ENCODE results near the gene EPAS1. TPM values are rescaled to one million over a fixed set of nuclear protein-coding genes. Genes with fewer than 3 reads are reported as not detected.

The EPAS1 gene
- total and polyA plus RNA-seq, 2 of the 13 experiments (the other 11 are each of a cell fraction or from before 2014, with no cell fraction given): 47.1 to 182 TPM

- no TSS peak for BruUV-seq (replicated peaks)
- ChIA-PET POLR2A (interaction anchor here (1.3 kb wide), 1 partner anchor 19 kb away, joined by 3 read pairs; no protein-coding TSS in a partner anchor), CTCF (ENCODE audit: low intra/inter-chr PET ratio, low total read pairs) (interaction anchor here (2.0 kb wide), 1 partner anchor 72 kb away, joined by 5 read pairs; no protein-coding TSS in a partner anchor)
- 92% methylated on average over 5 of the region's 5 CpGs for WGBS (ENCODE audit: low lambda C conversion rate)
- no peak for FAIRE-seq
- Histone ChIP-seq H2AFZ (ENCODE audit: low read length) (no peak overlapping the region), H3K79me2 (ENCODE audit: insufficient read depth, low read length) (no peaks in the 10 kb centered on the region), H4K20me1 (ENCODE audit: insufficient read depth, low read length) (no peaks in the 10 kb centered on the region), H3K9me3 (ENCODE audit: low read length) (no peaks in the 10 kb centered on the region), H3K4me1 (ENCODE audit: insufficient read depth, low read length) (peaks cover 50% of the 10 kb centered on the region), H3K27ac (ENCODE audit: extremely low read length, insufficient read depth, low read length) (no peak overlapping the region), H3K36me3 (replicated peaks in 1 of 2; ENCODE audit: control insufficient read depth in 1 of 2, insufficient read depth in 2 of 2, low read length in 2 of 2) (peaks cover 17 to 24% of the 10 kb centered on the region in 2 experiments), H3K4me2 (ENCODE audit: low read depth, low read length) (no peak overlapping the region), H3K27me3 (ENCODE audit: control insufficient read depth in 1 of 2, insufficient read depth in 2 of 2, low read length in 2 of 2) (no peaks in the 10 kb centered on the region), H3K4me3 (replicated peaks in 1 of 3; ENCODE audit: insufficient read depth in 1 of 3, low read depth in 2 of 3, low read length in 3 of 3) (no peak overlapping the region), H3K9ac (ENCODE audit: insufficient read depth, low read depth, low read length) (no peak overlapping the region)
- intact Hi-C loops (cut with micrococcal nuclease; ENCODE audit: unreplicated experiment): no loop called here
- no peak for TF ChIP-seq ZSCAN30 (CRISPR knock-in tag; IDR thresholded peaks at IDR 0.05)
- no peak for TF ChIP-seq ZNF670 (CRISPR knock-in tag; IDR thresholded peaks at IDR 0.05; ENCODE audit: borderline replicate concordance)
- peak; percentile 70 for TF ChIP-seq ZNF605 (CRISPR knock-in tag; IDR thresholded peaks at IDR 0.05)
- no peak for TF ChIP-seq SNAPC2 (CRISPR knock-in tag; IDR thresholded peaks at IDR 0.05)
- TF ChIP-seq ZNF101 (CRISPR knock-in tag; IDR thresholded peaks at IDR 0.05; ENCODE audit: borderline replicate concordance, low read depth): no peak
- peak; percentile 62; the same call in 1 of the 2 replicates for TF ChIP-seq ZNF264 (CRISPR knock-in tag; IDR thresholded peaks at IDR 0.05)
- no peak for TF ChIP-seq ZNF629 (CRISPR knock-in tag; conservative IDR thresholded peaks at IDR 0.05)
- no peak for TF ChIP-seq ZNF713 (CRISPR knock-in tag; IDR thresholded peaks at IDR 0.05)
- TF ChIP-seq ETV6 (CRISPR knock-in tag; conservative IDR thresholded peaks at IDR 0.05): no peak
- no peak for TF ChIP-seq SMARCE1 (IDR thresholded peaks at IDR 0.05; ENCODE audit: borderline replicate concordance)
- TF ChIP-seq, protein P1, sequence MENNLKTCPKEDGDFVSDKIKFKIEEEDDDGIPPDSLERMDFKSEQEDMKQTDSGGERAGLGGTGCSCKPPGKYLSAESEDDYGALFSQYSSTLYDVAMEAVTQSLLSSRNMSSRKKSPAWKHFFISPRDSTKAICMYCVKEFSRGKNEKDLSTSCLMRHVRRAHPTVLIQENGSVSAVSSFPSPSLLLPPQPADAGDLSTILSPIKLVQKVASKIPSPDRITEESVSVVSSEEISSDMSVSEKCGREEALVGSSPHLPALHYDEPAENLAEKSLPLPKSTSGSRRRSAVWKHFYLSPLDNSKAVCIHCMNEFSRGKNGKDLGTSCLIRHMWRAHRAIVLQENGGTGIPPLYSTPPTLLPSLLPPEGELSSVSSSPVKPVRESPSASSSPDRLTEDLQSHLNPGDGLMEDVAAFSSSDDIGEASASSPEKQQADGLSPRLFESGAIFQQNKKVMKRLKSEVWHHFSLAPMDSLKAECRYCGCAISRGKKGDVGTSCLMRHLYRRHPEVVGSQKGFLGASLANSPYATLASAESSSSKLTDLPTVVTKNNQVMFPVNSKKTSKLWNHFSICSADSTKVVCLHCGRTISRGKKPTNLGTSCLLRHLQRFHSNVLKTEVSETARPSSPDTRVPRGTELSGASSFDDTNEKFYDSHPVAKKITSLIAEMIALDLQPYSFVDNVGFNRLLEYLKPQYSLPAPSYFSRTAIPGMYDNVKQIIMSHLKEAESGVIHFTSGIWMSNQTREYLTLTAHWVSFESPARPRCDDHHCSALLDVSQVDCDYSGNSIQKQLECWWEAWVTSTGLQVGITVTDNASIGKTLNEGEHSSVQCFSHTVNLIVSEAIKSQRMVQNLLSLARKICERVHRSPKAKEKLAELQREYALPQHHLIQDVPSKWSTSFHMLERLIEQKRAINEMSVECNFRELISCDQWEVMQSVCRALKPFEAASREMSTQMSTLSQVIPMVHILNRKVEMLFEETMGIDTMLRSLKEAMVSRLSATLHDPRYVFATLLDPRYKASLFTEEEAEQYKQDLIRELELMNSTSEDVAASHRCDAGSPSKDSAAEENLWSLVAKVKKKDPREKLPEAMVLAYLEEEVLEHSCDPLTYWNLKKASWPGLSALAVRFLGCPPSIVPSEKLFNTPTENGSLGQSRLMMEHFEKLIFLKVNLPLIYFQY (CRISPR knock-in tag; IDR thresholded peaks at IDR 0.05; ENCODE audit: borderline replicate concordance): no peak
- TF ChIP-seq TEAD3 (CRISPR knock-in tag; optimal IDR thresholded peaks at IDR 0.05; ENCODE audit: borderline replicate concordance): no peak
- TF ChIP-seq ZNF263 (CRISPR knock-in tag; IDR thresholded peaks at IDR 0.05): no peak
- no peak for TF ChIP-seq CCDC6 (CRISPR knock-in tag; IDR thresholded peaks at IDR 0.05)
- TF ChIP-seq ZC3H13 (CRISPR knock-in tag; IDR thresholded peaks at IDR 0.05): no peak
- no peak for TF ChIP-seq KLF6 (CRISPR knock-in tag; IDR thresholded peaks at IDR 0.05)
- 0 out of 2 replicates have a peak, but pooled peaks have one; percentile 41 for TF ChIP-seq ZMYM2 (CRISPR knock-in tag; IDR thresholded peaks at IDR 0.05)
- peak; percentile 70 for TF ChIP-seq RBM22 (optimal IDR thresholded peaks at IDR 0.05; ENCODE audit: low read length)
- TF ChIP-seq KMT2B (CRISPR knock-in tag; IDR thresholded peaks at IDR 0.05): no peak
- 0 out of 2 replicates have a peak, but pooled peaks have one; percentile 38 for TF ChIP-seq ZNF430 (CRISPR knock-in tag; IDR thresholded peaks at IDR 0.05)
- TF ChIP-seq, protein P2, sequence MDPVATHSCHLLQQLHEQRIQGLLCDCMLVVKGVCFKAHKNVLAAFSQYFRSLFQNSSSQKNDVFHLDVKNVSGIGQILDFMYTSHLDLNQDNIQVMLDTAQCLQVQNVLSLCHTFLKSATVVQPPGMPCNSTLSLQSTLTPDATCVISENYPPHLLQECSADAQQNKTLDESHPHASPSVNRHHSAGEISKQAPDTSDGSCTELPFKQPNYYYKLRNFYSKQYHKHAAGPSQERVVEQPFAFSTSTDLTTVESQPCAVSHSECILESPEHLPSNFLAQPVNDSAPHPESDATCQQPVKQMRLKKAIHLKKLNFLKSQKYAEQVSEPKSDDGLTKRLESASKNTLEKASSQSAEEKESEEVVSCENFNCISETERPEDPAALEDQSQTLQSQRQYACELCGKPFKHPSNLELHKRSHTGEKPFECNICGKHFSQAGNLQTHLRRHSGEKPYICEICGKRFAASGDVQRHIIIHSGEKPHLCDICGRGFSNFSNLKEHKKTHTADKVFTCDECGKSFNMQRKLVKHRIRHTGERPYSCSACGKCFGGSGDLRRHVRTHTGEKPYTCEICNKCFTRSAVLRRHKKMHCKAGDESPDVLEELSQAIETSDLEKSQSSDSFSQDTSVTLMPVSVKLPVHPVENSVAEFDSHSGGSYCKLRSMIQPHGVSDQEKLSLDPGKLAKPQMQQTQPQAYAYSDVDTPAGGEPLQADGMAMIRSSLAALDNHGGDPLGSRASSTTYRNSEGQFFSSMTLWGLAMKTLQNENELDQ (CRISPR knock-in tag; IDR thresholded peaks at IDR 0.05; ENCODE audit: borderline replicate concordance): no peak
- no peak for DNase-seq (ENCODE audit: low spot score)
- ATAC-seq: peak; percentile 8; the same call in 2 of the 3 replicates
- in situ Hi-C loops (cut with HindIII; ENCODE audit: extremely low pct_ligation_motif_present, low pct_unique_long_range_greater_than_20kb): no loop called here
Observed at GRCh38 chr2:46388881-46389280, 91.7 kb downstream of the EPAS1 start.
